ENCODE results near the gene SHROOM3. TPM values are rescaled to one million over a fixed set of nuclear protein-coding genes. Genes with fewer than 3 reads are reported as not detected.
A peak's percentile ranks its signal among the peaks of the same experiment; 100 is the strongest.

Gene SHROOM3
- total RNA-seq, 1 donor from 2014 or later = 62.0 TPM

DNA sequence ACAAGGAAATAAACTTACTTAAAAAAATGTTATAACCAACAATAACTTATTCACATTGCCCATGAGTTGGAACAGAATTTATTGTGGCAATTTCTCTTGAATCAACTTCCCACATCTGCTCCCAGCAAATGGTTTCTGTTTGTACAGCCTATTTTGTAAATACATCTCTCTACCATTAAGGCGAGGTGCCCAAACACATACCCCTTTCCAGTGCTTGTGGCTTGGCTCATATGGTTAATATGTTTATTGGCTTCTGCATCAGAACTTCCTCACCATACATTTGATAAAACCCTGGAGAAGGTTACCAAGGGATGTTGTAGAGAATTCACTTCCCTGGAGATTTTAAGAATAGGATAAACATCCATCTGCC is 255.9 kb downstream of the SHROOM3 start:
- Histone ChIP-seq H3K4me1 (peaks cover 24% of the 10 kb centered on the region), H3K4me3 (no peak overlapping the region), H3K9me3 (no peaks in the 10 kb centered on the region), H3K36me3 (no peaks in the 10 kb centered on the region), H3K27ac (no peak overlapping the region), H3K27me3 (ENCODE audit: low read depth) (peaks cover 17% of the 10 kb centered on the region)
- DNase-seq (no peak), ATAC-seq (no peak)
- intact Hi-C loops (cut with DNase I) = no loop called here
- TF ChIP-seq CTCF (IDR thresholded peaks at IDR 0.05) = no peak

- intact Hi-C loops (cut with DNase I) = no loop called here
- DNase-seq (no peak), ATAC-seq (no peak)
- Histone ChIP-seq H3K36me3 (no peaks in the 10 kb centered on the region), H3K9me3 (no peaks in the 10 kb centered on the region), H3K4me1 (peaks cover 24% of the 10 kb centered on the region), H3K4me3 (no peak overlapping the region), H3K27me3 (ENCODE audit: low read depth) (peaks cover 17% of the 10 kb centered on the region), H3K27ac (no peak overlapping the region)
- TF ChIP-seq CTCF (IDR thresholded peaks at IDR 0.05) = no peak
These were observed 257.0 kb downstream of the SHROOM3 start for GRCh38 chr4:76691807-76692582.

DNA sequence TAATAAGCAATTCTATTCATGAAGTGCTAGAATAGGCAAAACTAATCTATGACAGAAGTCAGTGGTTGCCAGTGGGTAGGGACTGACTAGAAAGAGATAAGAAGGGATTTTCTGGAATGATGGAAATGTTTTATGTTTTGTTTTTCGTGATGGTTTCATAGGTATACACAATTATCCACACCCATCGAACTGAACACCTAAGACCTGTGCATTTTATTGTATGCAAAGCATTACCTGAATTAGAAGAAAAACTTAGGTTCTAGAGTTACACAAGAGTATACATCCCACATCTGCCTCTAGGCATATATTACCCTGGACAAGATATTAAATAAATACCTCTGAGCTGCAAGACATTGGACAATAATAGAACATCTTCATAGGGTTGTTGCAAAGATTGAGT is 257.7 kb downstream of the SHROOM3 start:
- Histone ChIP-seq H3K27me3 (ENCODE audit: low read depth) (peaks cover 17% of the 10 kb centered on the region), H3K4me1 (peaks cover 22% of the 10 kb centered on the region), H3K27ac (no peak overlapping the region), H3K36me3 (no peaks in the 10 kb centered on the region), H3K4me3 (no peak overlapping the region), H3K9me3 (no peaks in the 10 kb centered on the region)
- intact Hi-C loops (cut with DNase I) = no loop called here
- TF ChIP-seq CTCF (IDR thresholded peaks at IDR 0.05) = no peak
- DNase-seq (no peak), ATAC-seq (no peak)

DNA sequence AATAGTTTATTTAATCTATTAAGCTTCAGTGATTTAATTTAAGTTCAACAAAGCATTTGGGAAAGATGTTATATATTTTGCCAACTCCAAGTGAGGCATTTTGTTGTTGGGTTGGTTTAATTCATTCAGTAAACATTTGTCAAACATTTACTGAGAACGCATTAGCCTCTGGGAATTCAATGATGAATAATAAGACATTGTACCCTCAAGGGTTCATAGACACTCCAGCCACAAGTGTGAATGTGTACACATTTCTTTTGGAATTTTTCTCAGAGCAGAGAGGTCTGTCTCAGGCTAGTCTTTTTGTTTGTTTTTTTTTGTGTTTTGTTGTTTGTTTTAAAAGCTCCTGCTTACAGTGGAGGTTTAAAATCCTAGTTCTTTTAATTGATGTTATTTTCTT is 259.0 kb downstream of the SHROOM3 start:
- no peak overlapping the region for H3K4me3 ChIP-seq
- no peaks in the 10 kb centered on the region for H3K36me3 ChIP-seq
- TF ChIP-seq CTCF (IDR thresholded peaks at IDR 0.05) = no peak
- H3K4me1 ChIP-seq = peaks cover 16% of the 10 kb centered on the region
- no peaks in the 10 kb centered on the region for H3K9me3 ChIP-seq
- intact Hi-C loops (cut with DNase I) = no loop called here
- ATAC-seq = peak in 1 of 2 donors; percentile 53
- peaks cover 17% of the 10 kb centered on the region for H3K27me3 ChIP-seq (ENCODE audit: low read depth)
- no peak overlapping the region for H3K27ac ChIP-seq
- DNase-seq = no peak

- H3K27ac ChIP-seq = no peak overlapping the region
- no peak for TF ChIP-seq CTCF (IDR thresholded peaks at IDR 0.05)
- no peaks in the 10 kb centered on the region for H3K36me3 ChIP-seq
- peaks cover under 1% of the 10 kb centered on the region for H3K27me3 ChIP-seq (ENCODE audit: low read depth)
- no peak for ATAC-seq
- intact Hi-C loops (cut with DNase I) = no loop called here
- peaks cover under 1% of the 10 kb centered on the region for H3K4me1 ChIP-seq
- no peaks in the 10 kb centered on the region for H3K9me3 ChIP-seq
- DNase-seq = no peak
- no peak overlapping the region for H3K4me3 ChIP-seq
These were observed 261.1 kb downstream of the SHROOM3 start for GRCh38 chr4:76696109-76696508.
